ENCODE results near the gene KRT84. TPM values are rescaled to one million over a fixed set of nuclear protein-coding genes. Genes with fewer than 3 reads are reported as not detected.

The KRT84 gene
- total and polyA plus RNA-seq, 2 of the 4 experiments (the other 2 are of a cell fraction), result not detected

DNA sequence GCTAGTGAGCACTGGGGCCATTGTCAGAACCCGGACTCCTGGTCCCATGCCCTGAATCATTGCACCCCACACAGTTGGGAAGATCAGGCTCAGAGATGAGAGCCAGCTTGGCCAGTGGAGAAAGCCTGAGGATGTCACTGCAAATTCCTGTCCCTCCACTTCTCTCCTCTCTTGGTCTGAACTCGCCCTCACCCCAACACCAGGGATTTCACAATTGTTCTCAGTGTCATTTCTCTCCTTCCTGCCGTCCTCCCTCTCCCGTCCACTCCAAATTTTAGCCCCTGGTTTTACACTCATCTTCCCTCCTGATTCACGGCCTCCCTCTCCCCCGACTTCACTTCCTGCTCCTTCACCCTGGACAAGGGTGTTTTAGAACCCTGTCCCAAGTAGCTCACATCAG lies 37.6 kb upstream of the KRT84 start:
- H4K8ac ChIP-seq (ENCODE audit: low read depth in 2 of 2, low read length in 2 of 2), result no peak overlapping the region
- in situ Hi-C loops (cut with MboI; ENCODE audit: low sequenced_read_pairs), result no loop called here
- no peak overlapping the region for H4K91ac ChIP-seq (ENCODE audit: insufficient read depth, low read depth, low read length)
- intact Hi-C loops (cut with micrococcal nuclease), result no loop called here
- H3K79me1 ChIP-seq (ENCODE audit: low read depth in 1 of 2, low read length in 2 of 2), result no peaks in the 10 kb centered on the region
- ChIA-PET POLR2A (ENCODE audit: unreplicated experiment) (no interaction called here), CTCF (no interaction called here)
- H2BK15ac ChIP-seq (ENCODE audit: low read depth, low read length), result no peak overlapping the region
- H3K14ac ChIP-seq (replicated peaks; ENCODE audit: low read depth, low read length), result no peak overlapping the region
- H2AK5ac ChIP-seq (ENCODE audit: low read depth, low read length), result no peak overlapping the region
- H2BK20ac ChIP-seq (ENCODE audit: low read depth, low read length), result no peak overlapping the region
- BruUV-seq (replicated peaks), result no TSS peak
- dilution Hi-C loops (cut with HindIII; ENCODE audit: low sequenced_read_pairs, unreplicated experiment), result no loop called here
- no peak overlapping the region for H3K27ac ChIP-seq (ENCODE audit: insufficient read depth, low read length)
- no peak overlapping the region for H4K5ac ChIP-seq (ENCODE audit: low read depth, low read length)
- H3K4me2 ChIP-seq (ENCODE audit: low read depth, low read length), result no peak overlapping the region
- no peak overlapping the region for H3K23ac ChIP-seq (ENCODE audit: low read depth, low read length)
- no peaks in the 10 kb centered on the region for H3K4me1 ChIP-seq (ENCODE audit: control insufficient read depth, insufficient read depth, low read length)
- no peak overlapping the region for H3K56ac ChIP-seq (ENCODE audit: extremely low read depth, insufficient read depth, low read length)
- H3K9me1 ChIP-seq (ENCODE audit: insufficient read depth, low read length), result no peaks in the 10 kb centered on the region
- TF ChIP-seq RCOR1 (IDR thresholded peaks at IDR 0.05; ENCODE audit: insufficient replicate concordance, low read length), result no peak
- TF ChIP-seq CHD1 (IDR thresholded peaks at IDR 0.05; ENCODE audit: low read depth, low read length), result no peak
- no peak for TF ChIP-seq BHLHE40 (IDR thresholded peaks at IDR 0.05; ENCODE audit: low read depth, low read length)
- TF ChIP-seq FOS (IDR thresholded peaks at IDR 0.05; ENCODE audit: low read depth, low read length), result no peak
- TF ChIP-seq CTCF (conservative IDR thresholded peaks at IDR 0.05; ENCODE audit: low read depth, low read length), result no peak
- TF ChIP-seq RAD21 (IDR thresholded peaks at IDR 0.05; ENCODE audit: low read length), result no peak
- no peak for TF ChIP-seq NFE2L2 (IDR thresholded peaks at IDR 0.05; ENCODE audit: low read depth, low read length)
- no peak for TF ChIP-seq POLR2A (IDR thresholded peaks at IDR 0.05; ENCODE audit: low read depth, low read length)
- no peak overlapping the region for H2AFZ ChIP-seq (replicated peaks; ENCODE audit: low read length, poor library complexity)
- no peak overlapping the region for H3K4me3 ChIP-seq (ENCODE audit: insufficient read depth, low read depth, low read length)
- H3K18ac ChIP-seq (ENCODE audit: low read depth, low read length), result no peak overlapping the region
- H2BK5ac ChIP-seq (ENCODE audit: low read depth, low read length, poor library complexity, severe bottlenecking), result no peak overlapping the region
- no peaks in the 10 kb centered on the region for H4K20me1 ChIP-seq (ENCODE audit: insufficient read depth, low read length)
- H3K9ac ChIP-seq (ENCODE audit: low read depth, low read length), result no peak overlapping the region
- peaks cover 54% of the 10 kb centered on the region for H3K27me3 ChIP-seq (ENCODE audit: control insufficient read depth, insufficient read depth, low read length)
- WGBS, 2 experiments (ENCODE audit: extremely low coverage in 2 of 2, insufficient read length in 1 of 2), result 24% methylated on average over 4 of the region's 6 CpGs; no CpG with 5 or more reads in 1 of the 2 experiments
- no peak overlapping the region for H2AK9ac ChIP-seq (replicated peaks; ENCODE audit: low read depth, low read length, poor library complexity)
- ATAC-seq (ENCODE audit: low read depth) (no peak), DNase-seq (no peak)
- H3K4ac ChIP-seq (ENCODE audit: low read depth, low read length), result no peak overlapping the region
- no peak overlapping the region for H2BK120ac ChIP-seq (ENCODE audit: low read depth, low read length)
- H3K9me3 ChIP-seq (ENCODE audit: control insufficient read depth, insufficient read depth, low read length), result no peaks in the 10 kb centered on the region
- H3K36me3 ChIP-seq (ENCODE audit: control insufficient read depth, insufficient read depth, low read length), result no peaks in the 10 kb centered on the region
